ENCODE data around the gene C12orf42.

C12orf42 gene

GRCh38 chr12:103423516-103423910 lies 72.3 kb downstream of the C12orf42 start:
- no peak for DNase-seq

DNA sequence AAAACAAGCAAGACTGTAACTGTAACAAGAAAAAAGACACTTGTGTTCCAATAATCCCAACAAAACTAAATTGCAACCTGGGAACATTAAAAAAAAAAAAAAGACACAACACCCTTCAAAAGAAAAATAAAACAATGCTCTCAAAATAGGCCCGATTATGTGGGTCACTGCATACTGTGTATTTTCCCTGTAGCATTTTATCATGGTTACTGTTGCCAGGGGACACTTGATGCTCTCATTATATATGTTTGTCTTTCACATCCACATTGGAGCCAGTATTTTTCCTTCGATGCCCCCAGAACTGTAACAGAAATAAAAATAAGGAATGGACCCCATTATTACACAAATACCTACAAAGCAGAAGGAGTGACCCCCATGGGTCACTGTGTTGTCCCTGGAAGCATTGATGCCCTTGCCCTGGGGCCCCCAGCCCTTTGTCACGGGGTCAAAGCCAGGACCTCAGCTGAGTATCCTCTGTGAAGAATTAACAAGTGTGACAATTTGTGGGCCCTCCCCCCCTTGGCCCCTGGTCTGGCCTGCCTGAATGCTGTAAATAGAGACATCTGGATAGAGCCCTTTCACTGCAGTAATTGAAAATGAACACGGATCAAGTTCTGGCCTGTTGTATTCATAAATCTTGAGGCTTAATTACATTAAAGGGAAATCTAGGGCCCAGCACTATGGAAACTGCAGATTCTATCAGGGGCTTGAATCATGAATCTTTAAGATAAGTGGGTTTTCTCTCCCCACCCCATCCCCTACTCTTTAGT lies 72.8 kb downstream of the C12orf42 start:
- no peak for DNase-seq

DNA sequence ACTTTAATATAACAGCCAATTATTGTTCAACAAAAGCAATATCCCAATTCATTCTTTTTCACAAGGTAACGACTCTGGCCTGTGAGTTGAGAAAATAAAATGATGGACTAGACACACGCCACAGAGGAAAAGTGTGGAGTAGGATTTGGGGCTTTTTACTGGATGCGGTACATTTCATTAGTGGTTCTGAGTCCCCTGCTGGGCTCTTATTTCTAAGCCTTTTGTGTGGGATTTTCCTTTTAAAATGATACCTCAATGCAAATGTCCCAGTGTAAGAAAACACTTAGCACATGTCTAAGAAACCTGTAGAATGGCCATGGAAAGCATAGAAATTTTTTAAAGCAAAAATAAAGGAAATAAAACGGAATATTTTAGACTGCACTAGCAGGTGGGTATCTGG lies 73.4 kb downstream of the C12orf42 start:
- DNase-seq = no peak

GRCh38 chr12:103421402-103421801 lies 74.4 kb downstream of the C12orf42 start:
- DNase-seq = no peak

- DNase-seq = no peak
Measured at GRCh38 chr12:103415681-103416080, 80.1 kb downstream of the C12orf42 start.

DNA sequence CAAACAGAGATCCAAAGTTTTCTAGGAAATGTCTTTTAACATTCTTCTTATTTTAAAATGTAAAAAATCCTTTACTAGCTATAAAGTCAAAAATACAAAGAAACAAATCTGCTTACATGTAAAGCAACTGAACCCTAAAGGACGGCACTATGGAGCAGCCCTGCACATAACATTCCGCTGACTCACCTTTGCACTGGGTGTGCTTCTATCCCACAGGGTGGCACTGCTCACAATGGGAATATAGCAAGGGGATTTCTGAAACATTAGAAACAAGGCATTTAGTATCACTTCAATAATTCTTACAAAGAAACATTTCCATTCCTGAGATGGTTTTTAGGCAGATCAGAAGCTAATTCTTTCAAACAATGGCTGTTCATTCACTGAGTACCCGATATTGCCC lies 94.3 kb downstream of the C12orf42 start:
- no peak for DNase-seq

DNA sequence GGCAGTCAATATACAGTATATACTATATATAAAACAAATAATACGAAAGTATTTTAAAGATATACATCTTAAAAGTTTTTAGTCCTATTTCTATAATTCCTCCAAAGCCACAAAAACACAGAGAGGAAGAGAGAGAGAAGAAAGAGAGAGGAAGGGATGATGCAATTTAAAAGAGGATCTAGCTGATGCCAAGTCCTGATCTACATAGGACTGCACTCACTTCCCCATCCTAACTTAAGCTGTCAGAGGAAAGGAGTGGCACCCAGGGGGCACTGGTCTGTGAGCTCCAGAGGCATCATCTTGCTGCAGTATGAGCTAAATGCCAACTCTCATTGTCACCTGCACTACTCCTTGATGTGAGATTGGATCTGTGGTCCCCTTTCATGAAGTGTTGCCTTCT lies 95.8 kb downstream of the C12orf42 start:
- DNase-seq = no peak

- no peak for DNase-seq
Measured at GRCh38 chr12:103397536-103397935, 98.2 kb downstream of the C12orf42 start.

DNA sequence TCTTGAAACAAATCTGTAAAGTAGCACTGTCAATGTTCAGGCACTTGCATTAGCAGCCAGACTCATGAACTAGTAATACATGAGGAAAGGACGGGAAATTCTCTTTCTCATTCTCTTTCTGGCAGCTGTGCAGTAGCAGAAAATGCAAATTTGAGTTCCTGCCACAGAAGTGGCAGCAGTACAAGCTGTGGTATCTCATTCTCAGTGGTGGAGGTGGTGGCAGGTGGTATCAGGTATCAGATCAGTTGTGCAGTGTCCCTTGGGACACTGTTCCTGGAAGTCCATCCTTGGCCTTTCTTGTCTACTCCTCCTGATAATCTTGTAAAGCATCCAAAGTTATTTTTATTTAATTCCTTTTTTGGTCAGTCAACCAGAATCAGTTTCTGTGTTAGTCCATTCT lies 103.0 kb downstream of the C12orf42 start:
- DNase-seq = peak; percentile 29

DNA sequence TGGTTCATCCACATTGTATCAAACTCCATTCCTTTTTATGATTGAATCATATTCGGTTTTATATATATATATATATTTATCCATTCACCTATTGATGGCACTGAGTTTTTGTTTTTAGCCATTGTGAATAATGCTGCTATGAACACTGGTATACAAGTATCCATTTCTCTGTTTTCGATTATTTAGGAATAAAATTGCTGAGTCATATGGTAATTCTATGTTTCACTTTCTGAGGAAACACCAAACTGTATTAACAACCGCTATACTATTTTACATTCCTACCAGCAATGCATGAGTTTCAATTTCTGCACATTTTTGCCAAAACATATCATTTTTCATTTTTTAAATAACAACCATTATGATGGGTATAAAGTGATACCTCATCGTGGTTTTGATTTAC lies 104.7 kb downstream of the C12orf42 start:
- no peak for DNase-seq

DNA sequence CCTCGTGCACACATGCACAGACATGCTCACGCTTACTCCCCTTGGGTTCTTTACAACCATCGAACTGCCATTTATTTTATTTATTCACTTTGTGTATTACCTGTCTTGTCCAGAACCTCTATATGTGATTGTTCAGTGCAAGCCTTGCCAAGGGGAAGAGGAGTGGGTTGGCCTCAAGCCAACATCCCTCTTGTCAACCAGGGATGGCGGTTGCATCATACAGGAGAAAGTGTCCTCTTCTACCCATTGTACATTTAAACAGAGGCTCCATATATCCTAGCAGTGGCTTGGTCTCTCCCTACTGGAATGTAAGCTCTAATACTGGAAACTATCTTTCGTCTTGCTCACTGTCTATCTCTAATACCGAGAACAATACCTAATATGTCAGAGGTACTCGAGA lies 108.4 kb downstream of the C12orf42 start:
- peak; percentile 79 for DNase-seq

DNA sequence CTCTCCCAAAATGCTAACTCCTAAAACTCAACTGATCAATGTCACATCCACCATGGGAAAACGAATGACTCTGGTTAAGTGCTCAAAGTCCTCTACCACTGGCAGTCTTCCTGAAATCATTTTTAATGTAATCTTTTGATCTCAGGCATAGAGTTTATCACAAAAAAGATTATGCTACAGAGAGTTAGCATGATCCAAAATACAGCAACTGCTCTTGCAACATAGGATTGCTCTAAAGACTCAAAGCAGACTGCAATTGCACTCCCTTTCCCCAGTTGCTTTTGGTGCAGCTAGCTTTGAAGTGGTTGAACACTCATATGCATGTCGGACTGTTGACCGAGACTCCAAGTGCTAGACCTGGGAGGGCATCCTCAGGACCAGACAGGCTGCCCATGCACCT lies 109.3 kb downstream of the C12orf42 start:
- no peak for DNase-seq

- no peak for DNase-seq
Measured at GRCh38 chr12:103382736-103383346, 112.9 kb downstream of the C12orf42 start.

DNA sequence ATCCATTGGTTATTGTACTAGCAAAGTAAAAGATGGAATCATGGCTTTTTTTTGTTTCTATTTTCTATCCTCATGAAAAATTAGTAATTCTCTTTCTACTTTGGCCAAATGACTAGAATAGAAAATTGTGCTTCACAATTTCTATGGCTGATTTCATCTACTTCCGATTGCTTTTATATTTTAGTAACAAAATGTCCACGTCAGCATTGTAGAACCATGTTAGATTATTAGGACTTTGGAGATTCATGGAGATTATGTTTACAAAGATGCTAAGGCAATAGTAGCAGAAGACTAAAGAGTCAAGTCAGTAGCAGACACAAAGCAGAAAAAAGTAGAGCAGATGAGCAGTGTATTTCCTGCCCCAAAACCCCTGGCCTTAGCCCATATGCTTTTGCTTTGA lies 113.6 kb downstream of the C12orf42 start:
- no peak for DNase-seq

DNA sequence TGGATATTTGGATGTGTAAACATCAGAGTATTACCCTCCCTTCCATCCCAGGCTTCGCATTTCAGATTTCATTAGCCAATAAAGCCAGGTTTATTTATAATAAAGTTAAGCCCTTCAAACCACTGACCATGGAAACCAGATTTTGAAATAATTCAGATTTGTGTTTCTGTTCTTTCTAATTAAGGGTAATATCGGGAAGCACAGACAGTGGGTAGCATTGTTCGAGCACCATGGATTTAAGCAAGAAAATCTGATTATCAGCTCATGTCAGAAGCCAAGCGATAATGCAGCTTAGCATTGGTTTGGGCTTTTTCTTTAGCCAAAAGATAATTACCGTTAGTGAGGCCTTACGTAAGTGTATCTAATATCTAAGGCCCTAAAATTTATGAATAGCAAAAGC lies 116.1 kb downstream of the C12orf42 start:
- DNase-seq = no peak

DNA sequence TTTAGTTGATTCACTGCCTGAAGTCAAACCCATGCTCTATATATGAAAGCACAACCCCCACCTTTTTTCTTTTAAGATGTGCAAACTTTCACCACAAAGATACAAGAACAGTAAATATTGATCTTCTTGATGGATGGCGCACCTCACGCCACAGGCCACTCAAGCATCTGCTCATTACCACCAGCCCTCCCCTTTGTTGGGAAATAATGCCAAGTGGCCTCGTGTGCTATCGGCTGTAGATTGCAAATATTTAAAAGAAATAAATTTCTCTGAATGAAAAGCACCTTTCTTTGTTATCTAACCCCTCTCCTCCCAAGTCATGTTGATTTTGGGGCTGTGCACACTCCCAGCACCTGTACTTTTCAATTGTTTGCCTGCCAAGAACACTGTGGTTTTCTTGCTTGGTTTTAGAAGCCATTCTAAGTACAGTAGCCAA lies 122.7 kb downstream of the C12orf42 start:
- DNase-seq = peak; percentile 88

- DNase-seq = no peak
Measured at GRCh38 chr12:103369929-103370328, 125.8 kb downstream of the C12orf42 start.

DNA sequence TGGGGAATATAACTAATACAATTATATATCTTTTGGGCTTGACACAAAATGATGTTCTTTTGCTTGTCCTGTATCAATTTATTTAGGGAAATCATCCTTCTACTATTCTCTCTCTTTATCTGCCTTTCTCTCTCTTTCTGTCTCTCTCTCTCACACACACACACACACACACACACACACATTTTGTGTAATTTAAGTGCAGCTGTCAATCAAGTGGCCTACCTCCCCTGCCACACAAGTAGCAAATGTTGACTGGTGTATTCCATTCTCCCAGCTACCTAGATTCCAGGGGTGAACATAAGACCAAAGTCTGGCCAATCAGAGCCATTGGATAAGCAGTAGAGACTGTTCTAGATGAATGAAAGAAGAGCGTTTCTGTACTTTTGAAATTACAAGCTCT lies 127.6 kb downstream of the C12orf42 start:
- DNase-seq = no peak

DNA sequence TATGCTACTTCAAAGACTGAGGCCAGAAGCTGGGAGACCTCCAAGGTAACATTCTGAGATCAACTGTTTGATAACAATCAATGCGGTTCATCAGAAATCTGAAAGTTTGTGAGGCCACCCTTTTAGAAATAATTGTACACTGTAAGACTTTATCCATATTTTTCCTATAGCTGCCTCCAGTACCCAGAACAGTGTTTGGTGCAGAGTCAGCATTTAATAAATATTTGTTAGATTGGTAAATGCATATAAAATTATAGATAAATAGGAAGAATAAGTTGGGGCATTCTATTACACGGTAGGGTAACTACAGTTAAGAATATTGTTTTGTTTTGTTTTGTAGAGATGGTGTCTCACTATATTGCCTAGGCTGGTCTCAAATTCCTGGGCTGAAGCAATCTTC lies 141.4 kb downstream of the C12orf42 start:
- no peak for DNase-seq

DNA sequence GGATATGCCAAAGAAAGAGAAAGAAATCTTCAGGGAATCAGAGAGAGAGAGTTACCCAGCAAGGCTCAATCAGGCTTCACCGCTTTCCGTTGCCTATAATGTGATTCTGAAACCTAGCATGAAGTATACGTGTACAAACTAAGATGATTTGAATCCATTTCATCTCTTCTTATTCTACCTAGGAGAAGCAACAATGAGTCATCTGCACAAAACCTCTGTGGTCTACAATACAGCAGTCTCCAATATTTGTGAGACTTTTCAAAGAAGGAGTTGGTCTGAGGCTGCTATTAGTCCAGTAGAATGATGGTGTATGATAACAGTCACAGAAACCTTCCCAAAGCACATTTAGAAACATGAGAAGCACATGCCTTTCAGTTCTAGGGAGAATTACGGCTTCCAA lies 141.9 kb downstream of the C12orf42 start:
- DNase-seq = no peak

DNA sequence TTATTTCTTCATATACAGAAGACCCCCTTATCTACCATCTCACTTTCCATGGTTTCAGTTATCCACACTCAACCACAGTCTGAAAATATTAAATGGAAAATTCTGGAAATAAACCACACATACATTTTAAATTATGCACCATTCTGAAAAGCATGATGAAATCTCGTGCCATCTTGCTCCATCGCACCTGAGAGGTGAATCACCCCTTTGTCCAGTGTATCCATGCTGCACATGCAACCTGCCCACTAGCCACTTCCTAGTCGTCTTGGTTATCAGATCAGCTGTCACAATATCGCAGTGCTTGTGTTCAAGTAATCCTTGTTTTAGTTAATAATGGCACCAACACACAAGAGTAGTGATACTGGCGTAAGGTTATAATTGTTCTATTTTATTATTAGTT lies 145.7 kb downstream of the C12orf42 start:
- DNase-seq = no peak

GRCh38 chr12:103348935-103349334 lies 146.8 kb downstream of the C12orf42 start:
- no peak for DNase-seq

DNA sequence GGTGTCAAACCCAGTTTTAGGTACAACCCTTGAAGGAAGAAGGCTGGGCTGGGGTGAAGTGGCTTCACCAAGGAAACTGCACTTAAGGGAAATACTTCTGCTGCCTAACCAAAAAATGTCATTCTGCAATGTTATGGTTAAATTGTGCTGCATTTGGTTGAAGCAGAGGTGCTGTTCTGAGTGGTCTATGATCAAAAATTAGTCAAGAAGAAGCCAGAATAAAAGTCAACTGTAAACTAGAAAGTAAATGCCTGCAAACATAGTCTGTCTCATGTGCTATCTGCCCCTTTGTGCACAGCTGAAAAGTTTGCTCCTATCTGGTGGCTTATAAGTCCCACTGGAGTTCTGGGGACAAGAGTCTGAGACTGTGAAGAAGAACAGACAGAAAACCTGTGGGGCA lies 158.8 kb downstream of the C12orf42 start:
- DNase-seq = no peak

DNA sequence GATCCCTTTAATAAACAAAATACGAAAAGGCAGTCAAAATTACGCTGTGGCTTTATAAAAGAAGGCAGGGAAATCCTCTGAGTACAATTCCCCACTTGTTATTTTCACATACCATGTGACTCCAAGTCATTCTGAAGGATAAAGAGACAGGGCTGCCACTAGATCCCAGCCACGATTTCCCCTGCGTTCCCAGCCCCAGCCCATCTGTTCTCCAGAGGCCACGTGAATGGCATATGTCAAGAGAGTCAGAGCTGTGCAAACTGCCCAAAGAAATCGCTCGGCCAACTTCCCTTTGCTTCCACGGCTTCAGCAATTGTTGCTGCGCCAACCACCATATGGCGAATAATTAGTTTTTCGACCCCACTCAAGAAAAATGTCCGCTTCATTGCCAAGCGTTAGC lies 161.3 kb downstream of the C12orf42 start:
- DNase-seq = no peak

DNA sequence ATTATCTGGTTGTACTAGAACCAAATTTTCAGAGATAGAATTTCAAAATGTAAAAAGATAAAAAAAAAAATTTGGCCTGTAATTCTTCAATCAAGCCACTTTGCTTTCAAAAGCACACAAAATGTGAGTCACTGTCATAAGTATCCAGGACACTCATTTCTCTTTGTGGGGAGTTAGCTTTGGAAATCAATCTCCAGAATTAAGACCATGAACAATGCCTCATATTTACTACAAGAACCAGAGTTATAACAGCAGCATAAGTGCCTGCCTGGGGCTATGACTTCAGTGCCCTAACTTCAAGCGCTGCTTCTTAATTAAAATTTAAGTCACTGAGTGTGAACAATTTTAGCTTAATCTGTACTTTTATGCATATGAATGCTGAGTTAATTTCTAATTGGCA lies 162.1 kb downstream of the C12orf42 start:
- no peak for DNase-seq
